HG03039 (cell line): Measurements from ENCODE around the gene NEK4.

Source experiments
- ATAC-seq: cut with Tn5 transposase; IDR thresholded peaks from one replicate; pipeline ENCODE4 v1.9.1; 2021; ENCODE audit warnings: mild to moderate bottlenecking, moderate library complexity; ENCODE audit not compliant: unreplicated experiment

NEK4 gene

DNA sequence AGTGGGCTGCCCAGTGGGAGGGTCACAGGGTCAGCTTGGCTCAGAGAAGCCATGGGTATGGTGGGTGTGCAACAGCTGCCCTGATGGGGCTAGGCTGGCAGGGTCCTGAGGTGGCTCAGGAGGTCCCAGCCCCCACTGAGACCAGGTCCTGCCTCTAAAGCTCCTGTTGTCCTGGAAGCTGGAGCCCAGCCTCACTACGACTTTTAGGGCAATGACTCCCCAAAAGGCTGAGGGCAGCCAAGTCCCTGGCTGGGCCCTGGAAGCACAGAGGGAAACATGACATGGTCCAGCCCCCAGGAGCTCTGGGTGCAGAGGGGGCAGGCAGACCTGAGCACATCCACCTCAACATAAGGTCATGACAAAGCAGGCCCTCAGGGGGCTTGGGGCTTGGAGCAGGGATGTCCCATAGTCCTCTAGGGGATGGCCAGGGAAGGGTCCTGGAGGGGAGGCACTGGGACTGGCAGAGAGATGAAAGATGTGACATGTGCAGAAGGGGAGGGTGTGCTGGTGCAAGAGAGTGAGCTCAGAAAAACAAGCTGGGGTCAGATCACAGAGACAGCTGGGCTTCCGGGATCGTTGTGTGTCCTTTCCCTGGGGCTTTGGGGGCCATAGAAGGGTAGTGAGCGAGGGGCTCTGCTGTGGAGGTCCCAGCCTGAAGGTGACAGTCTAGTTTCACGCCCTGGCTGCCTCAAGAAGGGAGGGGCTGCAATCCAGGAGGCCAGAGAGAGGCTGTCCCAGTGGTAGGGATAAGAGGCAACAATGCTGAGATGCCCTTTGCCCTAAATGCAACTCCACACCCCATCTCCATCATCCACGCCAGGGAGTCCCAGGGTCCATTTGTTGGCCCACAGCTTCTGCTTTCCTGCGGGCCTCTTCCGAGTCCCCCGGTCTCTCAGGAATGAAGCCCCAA is 23.2 kb upstream of the NEK4 start:
- ATAC-seq: no peak

GRCh38 chr3:52792961-52793695 is 22.4 kb upstream of the NEK4 start:
- no peak for ATAC-seq

DNA sequence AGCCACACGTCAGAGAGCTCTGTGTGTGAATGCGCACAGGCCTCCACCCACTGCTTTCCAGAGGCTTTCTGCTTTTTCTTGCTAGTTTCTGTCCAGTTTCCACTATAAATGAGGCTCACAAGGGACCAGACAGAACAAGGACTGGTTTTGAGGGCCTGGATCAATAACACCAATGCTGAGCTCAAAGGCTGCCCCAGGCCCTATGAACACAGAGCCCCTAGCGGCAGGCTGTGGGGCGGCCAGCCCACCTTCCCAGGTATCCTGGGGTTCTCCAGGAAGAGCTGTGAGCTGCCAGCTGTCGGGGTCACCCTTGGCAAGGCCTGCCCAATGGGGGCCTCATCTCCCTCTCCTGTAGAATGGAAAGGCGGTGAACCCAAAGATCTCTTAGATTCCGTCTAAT is 21.7 kb upstream of the NEK4 start:
- no peak for ATAC-seq

DNA sequence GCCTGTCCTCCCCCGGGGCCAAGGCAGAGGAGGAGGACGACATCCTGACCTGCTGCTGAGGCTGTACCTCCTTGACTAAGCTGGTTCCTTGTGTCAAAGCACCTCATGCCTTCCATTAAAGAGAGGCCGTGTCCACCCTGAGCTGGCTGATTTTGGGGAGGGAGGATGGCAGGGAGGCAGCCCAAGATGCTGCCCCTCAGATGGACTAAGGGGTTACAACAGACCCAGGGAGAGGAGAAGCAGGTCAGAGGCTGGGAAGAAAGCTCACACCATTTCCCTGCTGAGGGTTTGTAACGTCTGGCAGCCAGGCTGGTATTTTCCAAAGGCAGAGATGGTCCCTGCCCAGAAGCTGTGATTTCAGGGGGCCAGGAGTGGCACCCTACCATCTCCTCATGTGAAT is 21.2 kb upstream of the NEK4 start:
- ATAC-seq: no peak

DNA sequence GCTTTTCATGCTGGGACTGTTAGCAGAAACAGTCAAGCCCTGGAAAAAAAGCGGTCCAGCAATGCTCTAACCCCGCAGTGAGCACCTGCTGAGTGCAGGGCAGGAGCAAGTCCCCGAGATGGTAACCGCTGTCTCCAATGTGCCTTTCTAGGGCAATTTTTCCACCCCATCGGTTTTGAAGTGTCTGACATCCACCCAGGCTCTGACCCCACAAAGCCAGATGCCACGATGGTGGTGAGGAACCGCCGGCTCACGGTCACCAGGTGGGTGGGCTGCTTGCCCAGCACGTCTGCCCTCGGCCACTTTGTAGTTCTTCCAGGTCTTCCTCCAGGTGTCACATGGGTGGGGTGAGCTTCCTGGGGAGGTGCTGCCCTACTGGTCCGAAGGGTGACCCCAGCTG is 20.6 kb upstream of the NEK4 start:
- ATAC-seq: no peak

- ATAC-seq: no peak
Measured at GRCh38 chr3:52790741-52791140, 20.0 kb upstream of the NEK4 start.

- ATAC-seq: no peak
Measured at GRCh38 chr3:52790337-52790736, 19.6 kb upstream of the NEK4 start.

DNA sequence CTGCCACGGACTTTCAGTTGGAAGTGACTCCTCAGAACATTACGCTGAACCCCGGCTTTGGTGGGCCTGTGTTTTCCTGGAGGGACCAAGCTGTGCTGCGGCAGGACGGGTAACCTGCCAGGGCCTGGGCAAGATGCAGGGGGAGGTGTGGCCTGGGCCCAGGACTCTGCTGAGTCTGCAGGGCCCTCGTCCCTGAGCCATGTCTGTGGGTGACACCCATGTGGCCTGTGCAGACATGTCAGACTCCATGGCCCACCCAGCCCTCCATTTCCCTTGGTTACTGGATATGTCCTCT is 19.0 kb upstream of the NEK4 start:
- ATAC-seq: no peak

- ATAC-seq: no peak
Measured at GRCh38 chr3:52788890-52789745, 18.4 kb upstream of the NEK4 start.

- no peak for ATAC-seq
Measured at GRCh38 chr3:52787672-52788625, 17.2 kb upstream of the NEK4 start.

DNA sequence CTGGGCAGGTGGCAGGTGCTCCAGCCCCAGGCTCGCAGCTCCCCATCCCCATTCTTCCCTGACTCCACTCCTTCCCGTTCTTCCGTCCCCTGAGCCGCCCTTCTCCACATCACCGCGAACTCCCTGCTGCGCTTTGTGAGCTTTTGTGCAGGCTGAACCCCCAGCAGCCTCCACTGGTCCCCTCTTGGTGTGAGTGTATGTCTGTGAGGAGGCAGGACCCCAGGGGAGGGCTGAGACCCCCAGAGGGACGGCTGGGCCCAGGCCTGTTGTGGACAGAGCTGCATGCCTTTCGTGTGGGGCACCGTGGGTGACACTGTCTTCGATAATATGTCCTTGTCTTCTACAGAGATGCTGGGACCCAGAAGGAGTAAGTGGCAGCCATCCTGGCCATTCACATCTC is 16.5 kb upstream of the NEK4 start:
- ATAC-seq: no peak

DNA sequence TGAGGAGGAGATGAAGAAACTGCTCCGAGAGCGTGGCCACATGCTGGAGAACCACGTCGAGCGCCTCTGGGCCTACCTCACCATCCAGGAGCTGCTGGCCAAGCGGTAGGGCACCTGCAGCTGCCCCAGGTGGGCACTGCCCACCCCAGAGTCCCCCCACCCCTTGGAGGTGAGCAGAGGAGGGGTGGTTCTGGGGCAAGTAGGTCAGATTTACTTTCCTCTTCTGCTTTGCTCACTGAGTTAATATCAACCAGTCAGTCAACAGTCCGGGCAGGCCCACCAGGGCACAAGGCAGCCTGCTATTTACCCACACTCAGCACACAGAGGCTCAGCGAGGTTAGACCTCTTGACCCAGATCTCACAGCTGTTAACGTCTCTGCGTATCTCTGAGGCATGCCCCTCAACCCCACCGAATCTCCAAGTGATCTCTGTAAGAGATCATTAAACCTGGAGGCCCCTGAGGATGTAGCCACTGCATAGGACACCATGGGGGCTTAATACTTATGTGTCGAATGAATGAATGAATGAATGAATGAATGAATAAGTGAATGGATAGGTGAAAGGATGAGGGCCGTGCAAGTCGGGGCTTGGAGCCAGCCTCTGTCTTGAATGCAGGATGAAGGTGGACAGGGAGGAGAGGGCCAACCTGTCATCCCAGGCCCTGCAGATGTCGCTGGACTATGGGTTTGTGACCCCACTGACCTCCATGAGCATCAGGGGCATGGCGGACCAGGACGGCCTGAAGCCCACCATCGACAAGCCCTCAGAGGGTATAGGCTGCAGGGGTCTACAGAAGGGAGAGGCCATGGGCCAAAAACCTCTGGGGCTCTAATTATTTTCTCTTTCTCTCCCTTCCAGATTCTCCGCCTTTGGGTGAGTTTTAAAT is 15.8 kb upstream of the NEK4 start:
- no peak for ATAC-seq

GRCh38 chr3:52784931-52785590 is 14.3 kb upstream of the NEK4 start:
- no peak for ATAC-seq

DNA sequence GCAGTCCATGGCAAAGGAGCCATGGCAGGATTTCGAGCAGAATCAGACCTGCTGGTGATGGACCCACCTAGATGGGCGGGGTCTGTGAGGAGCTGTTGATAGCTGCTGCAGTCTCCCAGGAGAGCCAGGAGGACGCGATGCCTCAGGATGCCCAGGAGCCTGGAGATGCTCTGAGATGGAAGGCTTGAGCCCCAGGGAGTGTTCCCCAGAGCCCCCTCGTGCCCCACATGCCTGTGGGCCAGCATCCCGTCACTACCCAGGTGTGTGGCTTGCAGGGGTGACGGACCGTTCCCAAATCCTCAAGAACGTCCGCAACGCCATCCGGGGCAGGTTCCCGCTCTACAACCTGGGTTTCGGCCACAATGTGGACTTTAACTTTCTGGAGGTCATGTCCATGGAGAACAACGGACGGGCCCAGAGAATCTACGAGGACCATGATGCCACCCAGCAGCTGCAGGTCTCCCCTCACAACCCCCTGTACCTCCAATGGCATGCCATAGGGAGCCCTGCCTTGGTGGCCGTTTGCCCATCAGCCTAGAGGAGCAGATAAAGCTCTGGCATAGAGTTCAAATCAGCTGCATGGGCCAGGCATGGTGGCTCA is 13.4 kb upstream of the NEK4 start:
- ATAC-seq: no peak

GRCh38 chr3:52783211-52783555 is 12.4 kb upstream of the NEK4 start:
- no peak for ATAC-seq

- no peak for ATAC-seq
Measured at GRCh38 chr3:52782412-52783210, 11.9 kb upstream of the NEK4 start.

- ATAC-seq: no peak
Measured at GRCh38 chr3:52781741-52782140, 11.0 kb upstream of the NEK4 start.
